KMS-11 (cell line): ENCODE measurements around the gene CDH24.
A peak's percentile ranks its signal among the peaks of the same experiment; 100 is the strongest.

Experiments
- H2AFZ ChIP-seq: fragments of 200-600 bp; sonication (generic); 2 replicates; pipeline ENCODE4 v1.6.1; 2016; ENCODE audit warnings: antibody characterized with exemption, mixed run types, low read depth
- H3K27ac ChIP-seq: fragments of 200-600 bp; sonication (generic); 2 replicates; pipeline ENCODE4 v1.6.1; 2016; ENCODE audit warnings: mild to moderate bottlenecking, mixed run types
- H3K27me3 ChIP-seq: fragments of 200-600 bp; sonication (generic); 2 replicates; pipeline ENCODE4 v1.6.1; 2017; ENCODE audit warnings: mild to moderate bottlenecking, low read depth, mixed run types, moderate library complexity; ENCODE audit not compliant: insufficient read depth
- H3K36me3 ChIP-seq: fragments of 200-600 bp; sonication (generic); 2 replicates; pipeline ENCODE4 v1.6.1; 2017; ENCODE audit warnings: mild to moderate bottlenecking, mixed run types; ENCODE audit not compliant: insufficient read depth
- H3K4me1 ChIP-seq: fragments of 200-600 bp; sonication (generic); 2 replicates; pipeline ENCODE4 v1.6.1; 2016; ENCODE audit warnings: mild to moderate bottlenecking, low read depth, mixed run types; ENCODE audit not compliant: poor library complexity, severe bottlenecking
- H3K4me2 ChIP-seq: fragments of 200-600 bp; sonication (generic); 2 replicates; pipeline ENCODE4 v1.7.0; 2016; ENCODE audit warnings: mild to moderate bottlenecking, mixed run types
- H3K4me3 ChIP-seq: fragments of 200-600 bp; sonication (generic); IDR thresholded peaks from 2 replicates; pipeline ENCODE4 v1.6.1; 2017; ENCODE audit warnings: low read depth, low read length, mixed read lengths; ENCODE audit not compliant: insufficient read depth
- H3K79me2 ChIP-seq: fragments of 200-600 bp; sonication (generic); 2 replicates; pipeline ENCODE4 v1.6.1; 2016; ENCODE audit warnings: low read depth, mixed run types; ENCODE audit not compliant: insufficient read depth
- H3K9ac ChIP-seq: fragments of 200-600 bp; sonication (generic); 2 replicates; pipeline ENCODE4 v1.6.1; 2016; ENCODE audit warnings: mild to moderate bottlenecking, mixed run types
- H4K20me1 ChIP-seq: fragments of 200-600 bp; sonication (generic); 2 replicates; pipeline ENCODE4 v1.6.1; 2016; ENCODE audit warnings: mild to moderate bottlenecking, mixed run types; ENCODE audit not compliant: insufficient read depth
- TF ChIP-seq, protein P1 (sequence below): fragments of 200-600 bp; sonication (generic); conservative IDR thresholded peaks from 2 replicates; pipeline ENCODE4 v1.6.1; 2017; ENCODE audit warnings: low read depth, mild to moderate bottlenecking, antibody characterized with exemption, low read length, moderate library complexity, mixed read lengths

Gene CDH24

DNA sequence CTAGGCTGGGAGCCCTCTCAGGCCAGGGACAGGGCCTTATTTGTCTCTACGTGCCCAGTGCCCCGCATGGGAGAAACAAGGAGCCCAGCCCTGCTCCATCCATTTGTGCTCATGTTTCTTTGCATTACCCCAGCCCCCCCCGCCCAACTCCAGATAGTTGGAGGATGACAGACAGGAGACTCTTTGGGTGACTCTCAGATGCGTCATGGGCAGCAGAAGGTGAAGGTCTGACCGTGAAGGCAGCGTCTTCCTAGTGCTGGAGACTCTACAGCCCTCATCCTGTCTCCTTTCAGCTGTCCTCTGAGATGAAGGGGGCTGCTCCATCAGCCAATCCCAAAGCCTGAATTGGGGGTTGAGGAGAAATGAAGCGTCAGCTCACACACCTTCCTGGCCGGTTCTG lies 15.6 kb downstream of the CDH24 start:
- H3K9ac ChIP-seq: no peak overlapping the region

DNA sequence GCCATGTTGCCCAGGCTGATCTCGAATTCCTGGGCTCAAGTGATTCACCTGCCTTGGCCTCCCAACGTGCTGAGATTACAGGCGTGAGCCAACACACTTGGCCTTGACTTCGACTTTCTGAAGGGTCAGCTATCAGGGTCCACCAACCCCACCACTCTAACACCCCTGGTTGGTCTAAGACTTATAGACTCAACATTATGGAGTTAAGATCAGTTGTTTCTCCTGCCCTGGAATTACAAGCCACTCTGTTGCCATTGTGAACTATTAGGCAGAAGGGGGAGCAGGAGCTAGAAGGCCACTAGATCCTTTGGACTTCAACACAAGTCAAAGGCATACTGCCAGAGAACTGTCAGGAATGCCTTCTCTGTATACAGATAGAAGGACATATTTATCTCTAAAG lies 17.2 kb downstream of the CDH24 start:
- no peaks in the 10 kb centered on the region for H3K27me3 ChIP-seq
- H3K4me3 ChIP-seq: no peak overlapping the region
- H4K20me1 ChIP-seq: no peaks in the 10 kb centered on the region
- H2AFZ ChIP-seq: no peak overlapping the region
- H3K4me1 ChIP-seq: peaks cover 7% of the 10 kb centered on the region
- TF ChIP-seq, protein P1, sequence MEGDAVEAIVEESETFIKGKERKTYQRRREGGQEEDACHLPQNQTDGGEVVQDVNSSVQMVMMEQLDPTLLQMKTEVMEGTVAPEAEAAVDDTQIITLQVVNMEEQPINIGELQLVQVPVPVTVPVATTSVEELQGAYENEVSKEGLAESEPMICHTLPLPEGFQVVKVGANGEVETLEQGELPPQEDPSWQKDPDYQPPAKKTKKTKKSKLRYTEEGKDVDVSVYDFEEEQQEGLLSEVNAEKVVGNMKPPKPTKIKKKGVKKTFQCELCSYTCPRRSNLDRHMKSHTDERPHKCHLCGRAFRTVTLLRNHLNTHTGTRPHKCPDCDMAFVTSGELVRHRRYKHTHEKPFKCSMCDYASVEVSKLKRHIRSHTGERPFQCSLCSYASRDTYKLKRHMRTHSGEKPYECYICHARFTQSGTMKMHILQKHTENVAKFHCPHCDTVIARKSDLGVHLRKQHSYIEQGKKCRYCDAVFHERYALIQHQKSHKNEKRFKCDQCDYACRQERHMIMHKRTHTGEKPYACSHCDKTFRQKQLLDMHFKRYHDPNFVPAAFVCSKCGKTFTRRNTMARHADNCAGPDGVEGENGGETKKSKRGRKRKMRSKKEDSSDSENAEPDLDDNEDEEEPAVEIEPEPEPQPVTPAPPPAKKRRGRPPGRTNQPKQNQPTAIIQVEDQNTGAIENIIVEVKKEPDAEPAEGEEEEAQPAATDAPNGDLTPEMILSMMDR: no peak
- H3K79me2 ChIP-seq: no peaks in the 10 kb centered on the region
- no peak overlapping the region for H3K4me2 ChIP-seq
- no peaks in the 10 kb centered on the region for H3K36me3 ChIP-seq
- no peak overlapping the region for H3K9ac ChIP-seq
- no peak overlapping the region for H3K27ac ChIP-seq

More for the DNA sequence above, 15.6 kb downstream of the CDH24 start:
- Histone ChIP-seq H3K27me3 (no peaks in the 10 kb centered on the region), H2AFZ (no peak overlapping the region), H3K4me1 (no peaks in the 10 kb centered on the region), H3K79me2 (no peaks in the 10 kb centered on the region), H3K4me3 (no peak overlapping the region), H3K27ac (no peak overlapping the region), H3K36me3 (no peaks in the 10 kb centered on the region), H4K20me1 (no peaks in the 10 kb centered on the region), H3K4me2 (no peak overlapping the region)
- TF ChIP-seq, protein P1: no peak

DNA sequence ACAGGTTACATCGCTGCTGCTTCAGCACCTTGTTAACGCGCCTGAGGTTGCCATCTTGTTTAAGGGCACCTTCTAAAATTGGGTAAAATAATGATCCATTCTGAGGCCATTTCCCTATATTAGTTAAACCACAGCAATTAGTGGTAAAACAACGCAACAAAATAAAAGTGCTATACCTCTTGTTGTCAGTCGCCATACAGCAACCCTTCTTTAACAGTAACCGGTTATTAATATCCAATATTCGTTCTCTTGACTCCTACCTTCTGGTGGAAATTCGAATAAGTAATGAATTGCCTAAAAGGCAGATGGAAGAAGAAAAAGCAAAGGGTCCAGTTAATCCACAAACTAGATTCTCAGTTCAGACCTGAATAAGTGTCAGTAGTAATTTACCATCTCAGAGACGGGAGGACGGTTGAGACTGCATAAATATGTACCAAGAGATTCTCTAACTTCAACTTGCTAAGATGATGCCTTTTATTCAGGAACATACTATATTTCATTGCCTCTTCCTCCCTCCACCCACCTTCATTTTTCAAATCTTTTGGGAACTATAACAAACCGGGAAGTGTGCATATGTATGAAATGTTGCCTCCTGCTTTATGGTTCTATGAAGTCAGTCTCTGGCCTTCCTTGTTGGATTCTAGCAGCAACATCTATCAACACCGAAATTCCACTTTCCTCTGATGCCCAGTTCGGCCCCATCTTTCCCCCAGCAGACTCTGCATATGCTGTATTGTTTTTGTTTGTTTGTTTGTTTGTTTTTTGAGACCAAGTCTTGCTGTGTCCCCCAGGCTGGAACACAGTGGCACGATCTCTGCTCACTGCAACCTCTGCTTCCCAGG lies 21.8 kb downstream of the CDH24 start:
- Histone ChIP-seq H3K79me2 (peaks cover 17% of the 10 kb centered on the region), H3K4me1 (peaks cover 12% of the 10 kb centered on the region), H3K4me2 (peak overlapping the region; percentile 9; the same call in 1 of the 2 replicates), H3K9ac (peak overlapping the region; percentile 100), H2AFZ (peak overlapping the region; percentile 58), H3K36me3 (0 out of 2 replicates have a peak, but pooled peaks cover 6% of the 10 kb centered on the region), H3K27me3 (no peaks in the 10 kb centered on the region), H3K27ac (peak overlapping the region; percentile 96), H4K20me1 (no peaks in the 10 kb centered on the region), H3K4me3 (no peak overlapping the region)
- TF ChIP-seq, protein P1: no peak

DNA sequence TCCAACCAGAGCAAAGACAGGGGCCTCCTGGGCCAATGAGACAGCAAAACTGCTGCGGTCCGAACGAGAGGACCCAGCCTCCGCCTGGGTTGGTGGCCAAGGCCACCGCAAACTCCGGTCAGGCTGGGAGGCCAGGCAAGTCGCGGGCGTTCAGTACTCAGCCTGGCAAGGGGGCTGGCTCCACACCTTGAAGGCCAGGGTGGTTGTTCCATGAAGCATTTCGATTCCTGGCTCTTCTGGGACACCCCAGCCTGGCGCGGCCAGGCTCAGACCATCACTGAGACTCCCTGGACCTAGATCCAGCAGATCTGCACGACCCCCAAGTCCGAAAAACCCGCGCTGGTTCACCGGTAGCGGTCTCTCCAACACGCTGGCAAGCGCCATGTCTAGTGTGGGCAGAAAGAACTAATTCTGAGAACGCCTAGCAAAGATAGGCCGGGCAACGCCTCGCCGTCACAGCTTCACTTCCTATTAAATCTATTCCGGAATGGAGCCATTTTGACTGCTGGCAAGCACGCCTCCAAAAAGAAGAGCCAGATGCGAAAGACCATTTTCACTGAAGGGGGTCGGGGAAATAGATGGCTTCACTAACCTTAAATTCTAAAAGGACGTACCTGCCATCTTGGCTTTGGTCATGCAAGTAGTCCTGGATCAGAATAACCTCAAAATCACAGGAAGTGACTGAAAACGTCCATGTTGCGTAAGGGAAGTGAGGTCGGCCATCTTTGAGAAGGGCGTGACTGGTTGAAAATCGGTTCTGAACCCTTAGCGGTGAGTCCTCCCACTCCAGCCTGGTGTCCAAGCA lies 22.6 kb downstream of the CDH24 start, which contains the start of gene PSMB5:
TSS of gene PSMB5 (minus strand) at position 403 of the 805 bp plus-strand sequence. CDS start at position 384, 19 bp downstream.
- TF ChIP-seq, protein P1: no peak

More for the DNA sequence above, 22.6 kb downstream of the CDH24 start, which contains the start of gene PSMB5:
- peak within 1 kb of the TSS; percentile 96 for H3K27ac ChIP-seq
- peak within 1 kb of the TSS; percentile 57 for H3K4me2 ChIP-seq
- H3K36me3 ChIP-seq: 0 out of 2 replicates have a peak, but pooled peaks cover 6% of the 10 kb centered on the region
- no peaks in the 10 kb centered on the region for H3K27me3 ChIP-seq
- peaks cover 17% of the 10 kb centered on the region for H3K79me2 ChIP-seq
- peak within 1 kb of the TSS; percentile 58 for H2AFZ ChIP-seq
- peak within 1 kb of the TSS; percentile 100 for H3K9ac ChIP-seq
- no peaks in the 10 kb centered on the region for H4K20me1 ChIP-seq
- peaks cover 12% of the 10 kb centered on the region for H3K4me1 ChIP-seq
- H3K4me3 ChIP-seq: no peak within 1 kb of the TSS
